Inferior parietal cortex (tissue), 1 donor: ENCODE results near the gene ATP1B2.
"Not testable (repeated sequence)": the region's sequence is repeated elsewhere in the genome, so short reads cannot be mapped to it uniquely, and the experiment has no call there.

Experiments
- DNase-seq: peaks from one replicate; pipeline ENCODE4 v3.0.0-alpha.2; 2016; ENCODE audit errors: extremely low spot score

The ATP1B2 gene

GRCh38 chr17:7634384-7634783, 16.3 kb upstream of the ATP1B2 start:
- no peak for DNase-seq

DNA sequence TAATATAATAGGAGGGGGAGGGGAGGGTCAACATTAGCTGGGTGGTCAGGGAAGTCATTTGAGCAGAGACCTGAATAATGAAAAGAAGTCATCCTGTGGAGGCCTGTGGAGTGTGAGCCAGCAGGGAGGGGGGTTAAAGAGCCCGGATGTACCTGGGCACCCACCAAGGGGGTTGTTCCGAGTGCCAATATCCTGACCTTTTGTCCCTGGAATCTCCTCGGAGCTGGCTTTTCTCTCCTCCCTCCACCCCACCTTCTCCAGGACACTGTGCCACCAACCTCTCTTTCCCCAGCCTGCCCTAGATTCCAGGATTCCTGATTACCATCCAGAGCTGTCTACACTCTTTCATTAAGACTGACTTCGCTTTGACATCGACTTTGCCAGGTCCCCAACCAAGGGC, 14.6 kb upstream of the ATP1B2 start:
- no peak for DNase-seq

GRCh38 chr17:7640783-7641182, 9.9 kb upstream of the ATP1B2 start:
- no peak for DNase-seq

DNA sequence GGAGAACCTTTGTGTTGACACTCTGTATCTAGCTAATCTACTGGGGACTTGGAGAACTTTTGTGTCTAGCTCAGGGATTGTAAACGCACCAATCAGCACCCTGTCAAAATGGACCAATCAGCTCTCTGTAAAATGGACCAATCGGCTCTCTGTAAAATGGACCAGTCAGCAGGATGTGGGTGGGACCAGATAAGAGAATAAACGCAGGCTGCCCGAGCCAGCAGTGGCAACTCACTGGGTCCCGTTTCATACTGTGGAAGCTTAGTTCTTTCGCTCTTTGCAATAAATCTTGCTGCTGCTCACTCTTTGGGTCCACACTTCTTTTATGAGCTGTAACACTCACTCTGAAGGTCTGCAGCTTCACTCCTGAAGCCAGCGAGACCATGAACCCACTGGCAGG, 9.1 kb upstream of the ATP1B2 start:
- DNase-seq, result not testable (repeated sequence)

GRCh38 chr17:7644775-7645174, 6.0 kb upstream of the ATP1B2 start:
- DNase-seq, result no peak

GRCh38 chr17:7646457-7646856, 4.3 kb upstream of the ATP1B2 start:
- no peak for DNase-seq

DNA sequence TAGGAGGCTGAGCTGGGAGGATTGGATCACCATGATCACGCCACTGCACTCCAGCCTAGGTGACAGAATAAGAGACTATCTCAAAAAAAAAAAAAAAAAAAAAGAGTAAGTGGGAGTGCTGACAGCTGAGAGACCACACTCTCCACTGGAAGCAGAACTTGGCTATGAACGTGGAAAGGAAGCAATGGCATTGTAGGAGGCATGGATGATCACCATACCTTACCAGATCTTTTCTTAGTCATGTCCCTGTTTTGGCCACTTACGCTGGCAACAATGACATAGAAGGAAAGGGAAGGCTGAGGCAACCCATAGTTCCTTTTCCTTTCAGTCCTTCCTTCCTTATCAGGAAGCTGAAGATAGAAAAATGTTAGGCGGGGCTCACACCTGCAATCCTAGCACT, 3.7 kb upstream of the ATP1B2 start:
- no peak for DNase-seq

GRCh38 chr17:7651097-7651664, 455 bp downstream of the ATP1B2 start:
- no peak for DNase-seq

GRCh38 chr17:7651665-7652387, 1.1 kb downstream of the ATP1B2 start:
- no peak for DNase-seq

DNA sequence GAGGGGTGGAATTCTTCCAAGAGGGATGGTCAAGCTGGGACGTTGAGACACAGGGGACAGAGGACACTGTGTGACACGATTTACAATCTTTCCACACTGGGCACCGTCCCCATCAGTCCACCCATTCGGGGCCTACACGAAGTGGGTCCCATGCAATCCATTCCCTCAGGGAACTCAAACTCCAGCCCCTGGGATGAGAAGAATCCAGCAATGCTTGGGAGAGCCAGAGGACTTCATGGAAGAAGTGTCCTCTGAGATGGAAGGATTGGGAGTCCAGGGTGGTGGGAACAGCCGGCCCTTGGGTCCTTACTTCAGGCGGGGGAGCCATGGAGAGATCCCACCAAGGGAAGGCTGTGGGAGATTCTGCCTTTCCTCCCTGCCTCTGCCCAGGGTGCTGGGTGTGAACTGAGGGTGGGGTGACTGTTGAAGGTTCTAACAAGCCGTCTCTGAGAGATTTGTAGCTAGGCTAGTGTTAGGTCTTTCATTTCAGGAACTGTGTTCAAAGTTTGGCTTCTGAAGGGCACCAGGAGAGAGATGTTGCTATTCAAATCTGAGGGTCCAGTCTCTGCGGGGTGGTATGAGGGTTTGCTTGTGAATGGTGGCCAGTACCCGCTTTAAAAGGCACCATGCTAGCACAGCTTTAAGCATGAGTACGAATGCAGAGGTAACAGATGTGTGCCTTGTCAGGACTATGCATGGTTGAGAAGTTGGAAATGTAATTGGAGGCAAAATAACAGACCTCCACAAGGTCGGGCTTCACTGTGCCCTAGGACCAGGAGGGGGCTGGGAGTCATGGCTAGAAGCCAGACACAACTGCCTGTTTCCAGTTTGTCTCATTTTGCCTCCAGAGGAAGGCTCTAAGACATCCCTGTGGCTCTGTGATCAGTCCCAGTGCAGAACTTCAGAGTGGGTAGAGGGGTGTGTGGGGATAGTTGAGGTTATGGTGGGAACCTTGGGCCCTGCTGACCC, 1.9 kb downstream of the ATP1B2 start:
- no peak for DNase-seq

- DNase-seq, result no peak
Observed at GRCh38 chr17:7654832-7655540, 4.3 kb downstream of the ATP1B2 start.

GRCh38 chr17:7655541-7655840, 4.8 kb downstream of the ATP1B2 start:
- DNase-seq, result no peak

GRCh38 chr17:7656958-7657609, 6.4 kb downstream of the ATP1B2 start:
- DNase-seq, result peak; percentile 36

DNA sequence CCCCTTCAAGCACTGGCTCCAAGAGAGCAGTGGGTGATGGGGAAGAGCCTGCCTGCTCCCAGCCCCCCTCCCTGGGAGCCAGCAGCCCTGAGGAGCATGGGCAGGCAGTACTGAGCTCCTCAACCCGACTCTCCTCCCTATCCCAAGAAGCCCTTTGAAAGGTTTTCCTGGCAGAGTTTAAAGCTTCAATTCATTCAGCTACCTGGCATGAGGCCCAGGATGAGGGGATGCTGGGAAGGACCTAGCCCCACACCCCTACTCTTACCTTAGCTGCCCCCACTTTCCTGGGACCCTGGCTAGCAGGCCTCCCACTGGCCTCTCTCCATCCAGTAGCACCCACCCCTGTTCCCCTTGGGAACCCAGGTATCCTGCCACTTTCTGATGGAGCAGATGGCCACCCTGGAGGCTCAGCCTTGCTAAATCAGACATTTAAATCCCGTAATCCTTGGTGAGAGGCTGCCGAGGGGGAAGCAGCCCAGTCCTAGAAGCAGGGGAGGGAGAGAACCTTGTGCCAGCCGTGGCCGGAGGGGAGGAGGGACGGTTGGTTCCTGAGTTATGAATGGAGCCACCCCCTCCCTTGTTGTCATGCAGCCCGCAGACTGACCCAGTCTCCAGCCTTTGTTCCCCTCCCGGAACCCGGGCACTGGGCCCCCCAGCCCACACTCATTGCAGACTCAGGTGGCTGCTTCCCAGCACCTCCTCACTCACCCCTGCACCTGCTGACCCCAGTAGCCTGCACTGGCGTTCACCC, 17.1 kb downstream of the ATP1B2 start:
- DNase-seq, result peak; percentile 26

GRCh38 chr17:7668482-7668881, 17.8 kb downstream of the ATP1B2 start:
- DNase-seq, result no peak

- no peak for DNase-seq
Observed at GRCh38 chr17:7673239-7673638, 22.5 kb downstream of the ATP1B2 start.

DNA sequence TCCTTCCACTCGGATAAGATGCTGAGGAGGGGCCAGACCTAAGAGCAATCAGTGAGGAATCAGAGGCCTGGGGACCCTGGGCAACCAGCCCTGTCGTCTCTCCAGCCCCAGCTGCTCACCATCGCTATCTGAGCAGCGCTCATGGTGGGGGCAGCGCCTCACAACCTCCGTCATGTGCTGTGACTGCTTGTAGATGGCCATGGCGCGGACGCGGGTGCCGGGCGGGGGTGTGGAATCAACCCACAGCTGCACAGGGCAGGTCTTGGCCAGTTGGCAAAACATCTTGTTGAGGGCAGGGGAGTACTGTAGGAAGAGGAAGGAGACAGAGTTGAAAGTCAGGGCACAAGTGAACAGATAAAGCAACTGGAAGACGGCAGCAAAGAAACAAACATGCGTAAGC, 24.2 kb downstream of the ATP1B2 start:
- no peak for DNase-seq

DNA sequence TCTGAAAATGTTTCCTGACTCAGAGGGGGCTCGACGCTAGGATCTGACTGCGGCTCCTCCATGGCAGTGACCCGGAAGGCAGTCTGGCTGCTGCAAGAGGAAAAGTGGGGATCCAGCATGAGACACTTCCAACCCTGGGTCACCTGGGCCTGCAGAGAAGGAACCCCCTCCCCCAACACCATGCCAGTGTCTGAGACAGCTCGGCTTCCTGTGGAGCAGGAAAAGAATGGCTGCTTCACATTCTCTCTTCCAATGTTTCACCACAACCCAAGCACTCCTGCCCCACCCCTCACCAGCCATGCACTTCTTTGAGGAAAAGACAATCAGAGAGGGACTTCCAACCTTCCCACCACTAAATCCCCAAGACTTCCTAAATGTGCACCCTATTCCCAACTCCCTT, 25.8 kb downstream of the ATP1B2 start:
- no peak for DNase-seq

- DNase-seq, result no peak
Observed at GRCh38 chr17:7677388-7678067, 26.8 kb downstream of the ATP1B2 start.

GRCh38 chr17:7684851-7685532, 34.3 kb downstream of the ATP1B2 start:
- DNase-seq, result no peak
